ENCODE results near the gene ZBTB43. TPM values are rescaled to one million over a fixed set of nuclear protein-coding genes. Genes with fewer than 3 reads are reported as not detected.

Gene ZBTB43
- total and polyA plus RNA-seq, 10 of the 15 experiments (the other 5 are each of a cell fraction or from before 2014, with no cell fraction given) = 2.4 to 19.3 (median 8.7) TPM

GRCh38 chr9:126804696-126805553 is at the start of gene ZBTB43 (continued):
- TF ChIP-seq CREM (IDR thresholded peaks at IDR 0.05; ENCODE audit: low read depth) (peak; percentile 76), PML (IDR thresholded peaks at IDR 0.05; ENCODE audit: low read length) (no peak; the same call in 1 of the 2 replicates), ZZZ3 (IDR thresholded peaks at IDR 0.05; ENCODE audit: control insufficient read depth, insufficient read length, low read depth) (no peak), ZNF592 (IDR thresholded peaks at IDR 0.05) (no peak), DPF2 (IDR thresholded peaks at IDR 0.05) (peak; percentile 61), NFYA (IDR thresholded peaks at IDR 0.05; ENCODE audit: borderline replicate concordance, low read depth, low read length) (no peak), ATF3 (IDR thresholded peaks at IDR 0.05; ENCODE audit: borderline replicate concordance, extremely low read depth, low read depth, low read length) (no peak), HDAC2 (IDR thresholded peaks at IDR 0.05) (no peak), RB1 (IDR thresholded peaks at IDR 0.05; ENCODE audit: borderline replicate concordance) (no peak), MXI1 (IDR thresholded peaks at IDR 0.05; ENCODE audit: low read depth, low read length) (0 out of 2 replicates have a peak, but pooled peaks have one; percentile 25), ATF2 (IDR thresholded peaks at IDR 0.05; ENCODE audit: low read length) (no peak), PKNOX1 (IDR thresholded peaks at IDR 0.05) (peak; percentile 74), CHD2 (IDR thresholded peaks at IDR 0.05; ENCODE audit: borderline replicate concordance, low read depth, low read length) (0 out of 2 replicates have a peak, but pooled peaks have one; percentile 24), CUX1 (IDR thresholded peaks at IDR 0.05; ENCODE audit: insufficient replicate concordance, low read depth, low read length) (no peak), EED (IDR thresholded peaks at IDR 0.05; ENCODE audit: low read depth) (0 out of 2 replicates have a peak, but pooled peaks have one; percentile 11), BHLHE40 (IDR thresholded peaks at IDR 0.05; ENCODE audit: borderline replicate concordance in 1 of 2, low read depth in 2 of 2, low read length in 1 of 2) (peak in 1 of 2 experiments; percentile 63; a peak in 2 of 4 replicates)
